T-helper 17 cell (primary cell): Measurements from ENCODE around the gene MAN2B2. TPM values are rescaled to one million over a fixed set of nuclear protein-coding genes. Genes with fewer than 3 reads are reported as not detected.
"Not testable (repeated sequence)": the region's sequence is repeated elsewhere in the genome, so short reads cannot be mapped to it uniquely, and the experiment has no call there.

Experiments
- ATAC-seq: fragments of 150-1000 bp; cut with Tn5 transposase; 2 replicates; pipeline ENCODE4 v1.10.0; 2021; ENCODE audit warnings: mild to moderate bottlenecking, moderate library complexity
- DNase-seq, 3 donors: peaks; one replicate each; pipeline versions ENCODE4 v3.0.0 to v3.0.0-alpha.2; 2020 to 2021
- H3K9me3 ChIP-seq: one replicate; pipeline ENCODE4 v1.7.0; 2013; ENCODE audit warnings: low read length, mild to moderate bottlenecking; ENCODE audit not compliant: control insufficient read depth, poor library complexity, severe bottlenecking
- H3K27ac Mint-ChIP-seq: one replicate; pipeline ENCODE4 v1.8.0; 2022; ENCODE audit warnings: mild to moderate bottlenecking, moderate library complexity, mixed read lengths
- H3K27me3 Mint-ChIP-seq: one replicate; pipeline ENCODE4 v1.8.0; 2022; ENCODE audit warnings: mixed read lengths
- H3K36me3 Mint-ChIP-seq: one replicate; pipeline ENCODE4 v1.8.0; 2022; ENCODE audit warnings: low read depth, mixed read lengths
- H3K4me1 Mint-ChIP-seq: one replicate; pipeline ENCODE4 v1.8.0; 2022; ENCODE audit warnings: mild to moderate bottlenecking, mixed read lengths
- H3K4me3 Mint-ChIP-seq: one replicate; pipeline ENCODE4 v1.8.0; 2022; ENCODE audit warnings: mild to moderate bottlenecking, moderate library complexity, mixed read lengths
- total RNA-seq, 4 donors: library from RNA in 2 of 4; stranded (reverse) in 2 of 4; gene quantifications; one replicate each; pipeline ENCODE4 v1.2.3 and lab custom pipeline; 2022 to 2026

MAN2B2 gene
- total RNA-seq, 2 donors from 2014 or later, result 27.0 to 34.9 TPM

DNA sequence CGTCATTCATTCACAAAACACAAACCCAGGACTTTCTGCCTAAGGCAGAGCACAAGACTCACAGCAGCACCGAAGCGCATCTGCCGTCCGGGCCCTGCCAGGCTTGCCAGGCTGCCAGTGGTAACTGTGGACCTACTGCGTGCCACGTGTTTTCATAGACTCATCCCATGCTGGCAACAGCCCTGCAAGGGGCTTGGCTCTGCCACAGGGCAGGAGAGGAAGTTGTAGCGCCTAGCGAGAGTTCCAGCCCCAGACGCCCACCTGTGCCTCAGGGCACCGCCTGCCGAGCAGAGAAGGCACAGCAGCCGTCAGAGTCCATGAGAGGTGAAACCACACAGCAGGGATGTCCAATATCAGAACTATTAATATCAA lies 46.6 kb downstream of the MAN2B2 start:
- H3K4me1 Mint-ChIP-seq, result no peaks in the 10 kb centered on the region
- DNase-seq (no peak), ATAC-seq (no peak)
- H3K27ac Mint-ChIP-seq, result peak overlapping the region; percentile 17
- no peak overlapping the region for H3K4me3 Mint-ChIP-seq
- H3K27me3 Mint-ChIP-seq, result no peaks in the 10 kb centered on the region
- H3K9me3 ChIP-seq, result no peaks in the 10 kb centered on the region
- peaks cover 5% of the 10 kb centered on the region for H3K36me3 Mint-ChIP-seq

DNA sequence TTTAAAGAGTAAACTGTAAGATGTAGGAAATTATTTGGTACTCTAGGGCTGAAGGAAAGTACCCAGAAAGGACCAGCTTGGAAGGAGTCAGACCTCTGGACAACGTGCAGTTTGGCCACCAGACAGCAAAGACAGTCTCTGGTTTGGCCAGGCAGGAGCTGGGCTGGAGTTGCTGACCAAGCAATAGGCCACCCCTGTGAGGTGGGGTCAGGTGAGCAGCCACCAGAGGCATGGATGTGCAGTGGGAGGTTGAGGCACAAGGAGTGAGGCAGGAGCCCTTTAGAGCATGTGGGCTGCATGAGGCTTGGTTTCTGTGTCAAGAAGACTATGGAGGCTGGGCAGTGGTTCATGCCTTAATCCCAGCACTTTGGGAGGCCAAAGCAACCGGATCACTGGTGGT lies 47.8 kb downstream of the MAN2B2 start:
- Mint-ChIP-seq H3K4me1 (no peaks in the 10 kb centered on the region), H3K36me3 (peaks cover 3% of the 10 kb centered on the region), H3K4me3 (no peak overlapping the region), H3K27ac (no peak overlapping the region), H3K27me3 (no peaks in the 10 kb centered on the region)
- DNase-seq (no peak), ATAC-seq (no peak)
- H3K9me3 ChIP-seq, result no peaks in the 10 kb centered on the region

DNA sequence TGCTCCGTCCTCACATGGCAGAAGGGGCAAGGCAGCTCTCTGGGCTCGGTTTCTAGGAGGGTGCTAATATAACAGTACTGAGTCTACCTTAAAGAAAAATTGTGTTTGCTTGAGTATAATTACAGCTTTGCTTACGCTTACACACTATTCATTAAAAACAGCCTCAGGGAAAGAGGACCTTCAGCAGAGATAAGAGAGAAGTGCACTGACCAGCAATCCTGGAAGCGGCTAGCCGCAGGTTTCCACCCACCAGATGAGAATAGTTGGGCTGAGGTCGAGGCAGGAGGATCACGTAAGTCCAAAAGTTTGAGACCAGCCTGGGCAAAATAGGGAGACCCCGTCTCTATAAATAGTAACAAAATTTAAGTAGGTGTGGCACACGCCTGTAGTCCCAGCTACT lies 50.3 kb downstream of the MAN2B2 start:
- DNase-seq (no peak), ATAC-seq (no peak)
- H3K4me1 Mint-ChIP-seq, result no peaks in the 10 kb centered on the region
- H3K4me3 Mint-ChIP-seq, result no peak overlapping the region
- H3K9me3 ChIP-seq, result no peaks in the 10 kb centered on the region
- H3K27me3 Mint-ChIP-seq, result no peaks in the 10 kb centered on the region
- H3K36me3 Mint-ChIP-seq, result no peaks in the 10 kb centered on the region
- H3K27ac Mint-ChIP-seq, result no peak overlapping the region

DNA sequence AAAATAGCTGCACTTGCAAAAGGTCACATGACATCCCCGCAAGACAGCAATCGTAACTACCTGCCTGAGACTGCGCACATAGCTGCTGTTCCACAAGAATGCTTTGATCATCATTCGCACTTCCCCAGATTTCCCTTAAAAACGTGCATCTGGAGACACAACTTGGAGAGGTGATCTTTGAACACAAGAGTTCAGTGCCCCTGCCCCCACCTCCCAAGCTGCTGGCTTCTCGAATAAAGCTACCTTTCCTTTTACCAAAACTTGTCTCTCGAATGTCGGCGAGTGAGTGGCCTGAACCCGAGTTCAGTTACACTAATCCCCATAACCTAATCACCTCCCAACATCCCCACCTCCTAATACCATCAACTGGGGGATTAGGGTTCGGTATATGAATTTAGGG lies 51.1 kb downstream of the MAN2B2 start:
- no peaks in the 10 kb centered on the region for H3K9me3 ChIP-seq
- Mint-ChIP-seq H3K4me1 (no peaks in the 10 kb centered on the region), H3K27me3 (no peaks in the 10 kb centered on the region), H3K4me3 (no peak overlapping the region), H3K36me3 (peaks cover 2% of the 10 kb centered on the region), H3K27ac (no peak overlapping the region)
- ATAC-seq, result no peak
- DNase-seq, result no peak

DNA sequence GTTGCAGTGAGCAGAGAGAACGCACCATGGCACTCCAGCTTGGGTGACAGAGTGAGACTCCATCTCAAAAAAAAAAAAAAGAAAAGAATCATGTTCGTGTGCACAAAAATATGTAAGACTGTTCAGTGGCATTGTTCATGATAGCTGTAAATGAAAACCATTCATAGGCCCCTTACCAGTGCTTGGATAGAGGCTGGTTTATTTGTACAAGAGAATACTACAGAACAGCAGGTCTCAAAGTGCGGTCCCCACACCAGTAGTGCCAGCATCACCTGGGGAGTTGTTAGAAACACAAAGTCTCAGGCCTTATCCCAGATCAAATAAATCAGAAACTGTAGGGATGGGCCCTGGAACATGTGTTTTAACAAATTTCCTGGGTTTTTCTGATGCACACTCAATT lies 52.8 kb downstream of the MAN2B2 start:
- Mint-ChIP-seq H3K4me3 (no peak overlapping the region), H3K4me1 (no peaks in the 10 kb centered on the region), H3K27me3 (no peaks in the 10 kb centered on the region), H3K36me3 (peaks cover 2% of the 10 kb centered on the region), H3K27ac (peak overlapping the region; percentile 72)
- H3K9me3 ChIP-seq, result no peaks in the 10 kb centered on the region
- DNase-seq, result no peak
- no peak for ATAC-seq

DNA sequence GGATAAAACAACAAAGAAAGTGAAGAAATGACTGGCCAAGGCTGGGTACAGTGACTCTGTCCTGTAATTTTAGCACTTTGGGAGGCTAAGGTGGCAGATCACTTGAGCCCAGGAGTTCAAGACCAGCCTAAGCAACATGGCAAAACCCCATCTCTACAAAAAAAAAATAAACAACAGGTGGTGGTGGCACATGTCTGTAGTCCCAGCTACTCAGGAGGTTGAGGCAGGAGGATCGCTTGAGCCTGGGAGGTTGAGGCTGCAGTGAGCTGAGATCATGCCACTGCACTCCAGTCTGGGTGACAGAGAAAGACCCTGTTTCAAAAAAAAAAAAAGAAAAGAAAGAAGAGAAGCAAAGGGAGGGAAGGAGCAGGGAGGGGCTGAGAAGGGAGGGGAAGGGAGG lies 53.5 kb downstream of the MAN2B2 start:
- not testable (repeated sequence) for ATAC-seq, H3K27me3 Mint-ChIP-seq, H3K9me3 ChIP-seq, H3K4me1 Mint-ChIP-seq, H3K36me3 Mint-ChIP-seq, DNase-seq, H3K4me3 Mint-ChIP-seq
- peak overlapping the region; percentile 72 for H3K27ac Mint-ChIP-seq

DNA sequence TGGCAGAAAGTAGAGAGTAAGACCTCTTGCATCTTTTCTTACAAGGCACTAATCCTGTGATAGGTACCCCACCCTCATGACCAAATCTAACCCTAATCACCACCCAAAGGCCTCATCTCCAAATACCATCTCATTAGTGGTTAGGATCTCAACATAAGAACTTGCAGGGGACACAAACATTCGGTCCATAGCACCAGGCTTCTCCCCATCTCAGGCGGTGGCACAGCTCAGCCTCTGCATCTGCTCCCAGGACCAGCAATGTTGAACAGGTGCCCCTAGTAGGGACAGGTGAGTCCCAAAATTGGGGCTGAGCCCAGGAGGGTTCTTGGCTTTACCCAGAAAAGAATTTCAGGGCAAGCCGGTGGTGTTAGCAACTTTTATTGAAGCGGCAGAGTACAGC lies 57.1 kb downstream of the MAN2B2 start:
- H3K36me3 Mint-ChIP-seq, result peaks cover 2% of the 10 kb centered on the region
- no peaks in the 10 kb centered on the region for H3K4me1 Mint-ChIP-seq
- DNase-seq, result no peak
- no peak overlapping the region for H3K27ac Mint-ChIP-seq
- no peak for ATAC-seq
- no peaks in the 10 kb centered on the region for H3K27me3 Mint-ChIP-seq
- no peak overlapping the region for H3K4me3 Mint-ChIP-seq
- no peaks in the 10 kb centered on the region for H3K9me3 ChIP-seq

DNA sequence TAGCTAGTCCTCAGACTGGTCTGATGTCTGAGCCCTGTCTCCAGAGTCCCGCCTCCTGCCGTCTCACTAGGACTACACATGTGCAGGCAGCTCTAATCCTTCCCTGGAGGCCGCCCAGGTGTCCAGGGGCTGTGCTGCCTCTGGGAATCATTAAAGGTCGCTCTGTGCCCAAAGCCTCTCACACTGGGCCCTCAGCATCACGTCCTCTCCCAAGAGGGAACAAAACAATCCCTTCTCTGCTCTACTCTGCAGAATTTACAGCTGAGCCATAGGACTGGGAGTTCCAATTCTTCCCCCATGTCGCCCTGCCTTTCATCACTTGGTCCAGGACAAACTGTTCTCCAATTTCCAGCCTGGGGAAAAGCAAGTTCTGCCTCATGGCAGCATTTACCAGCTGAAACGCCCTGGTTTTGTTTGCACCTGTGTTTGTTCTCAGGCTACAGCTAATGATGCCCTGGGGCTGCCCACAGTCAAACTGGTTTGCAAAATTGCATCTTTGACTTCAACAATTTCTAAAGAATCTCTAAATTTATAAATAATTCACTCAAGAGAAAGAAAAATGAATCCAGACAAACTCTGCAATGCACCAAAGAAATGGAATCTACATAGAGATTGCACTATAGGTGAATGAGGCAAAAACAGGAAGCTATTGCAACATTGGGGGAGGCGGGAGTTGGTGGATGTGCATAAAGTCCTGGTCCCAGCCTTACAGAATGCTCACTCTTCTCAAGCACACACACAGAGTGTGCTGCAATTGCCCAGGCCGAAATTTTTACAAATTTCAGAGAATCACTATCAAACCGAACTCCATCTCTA lies 58.3 kb downstream of the MAN2B2 start:
- Mint-ChIP-seq H3K4me1 (no peaks in the 10 kb centered on the region), H3K4me3 (no peak overlapping the region), H3K27me3 (no peaks in the 10 kb centered on the region), H3K36me3 (peaks cover 2% of the 10 kb centered on the region), H3K27ac (no peak overlapping the region)
- no peak for DNase-seq
- no peaks in the 10 kb centered on the region for H3K9me3 ChIP-seq
- no peak for ATAC-seq

DNA sequence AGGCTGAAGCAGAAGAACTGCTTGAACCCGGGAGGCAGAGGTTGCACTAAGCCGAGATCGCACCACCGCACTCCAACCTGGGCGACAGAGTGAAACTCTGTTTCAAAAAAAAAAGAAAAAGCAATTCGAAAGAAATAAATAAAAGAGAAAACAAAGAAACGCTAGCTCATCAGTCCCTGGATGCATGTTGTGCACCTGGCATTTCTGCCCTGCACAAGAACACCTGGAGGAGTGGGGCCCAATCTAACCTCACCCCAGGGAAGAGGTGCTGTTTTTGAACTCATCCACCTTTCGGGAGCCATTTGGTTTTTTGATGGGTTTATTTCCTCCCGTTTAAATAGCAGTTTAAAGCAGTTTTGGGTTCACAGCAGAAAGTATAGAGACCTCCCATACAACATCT lies 59.8 kb downstream of the MAN2B2 start:
- ATAC-seq (no peak), DNase-seq (no peak)
- no peak overlapping the region for H3K27ac Mint-ChIP-seq
- no peak overlapping the region for H3K4me3 Mint-ChIP-seq
- H3K36me3 Mint-ChIP-seq, result peaks cover 2% of the 10 kb centered on the region
- no peaks in the 10 kb centered on the region for H3K9me3 ChIP-seq
- H3K4me1 Mint-ChIP-seq, result no peaks in the 10 kb centered on the region
- no peaks in the 10 kb centered on the region for H3K27me3 Mint-ChIP-seq

DNA sequence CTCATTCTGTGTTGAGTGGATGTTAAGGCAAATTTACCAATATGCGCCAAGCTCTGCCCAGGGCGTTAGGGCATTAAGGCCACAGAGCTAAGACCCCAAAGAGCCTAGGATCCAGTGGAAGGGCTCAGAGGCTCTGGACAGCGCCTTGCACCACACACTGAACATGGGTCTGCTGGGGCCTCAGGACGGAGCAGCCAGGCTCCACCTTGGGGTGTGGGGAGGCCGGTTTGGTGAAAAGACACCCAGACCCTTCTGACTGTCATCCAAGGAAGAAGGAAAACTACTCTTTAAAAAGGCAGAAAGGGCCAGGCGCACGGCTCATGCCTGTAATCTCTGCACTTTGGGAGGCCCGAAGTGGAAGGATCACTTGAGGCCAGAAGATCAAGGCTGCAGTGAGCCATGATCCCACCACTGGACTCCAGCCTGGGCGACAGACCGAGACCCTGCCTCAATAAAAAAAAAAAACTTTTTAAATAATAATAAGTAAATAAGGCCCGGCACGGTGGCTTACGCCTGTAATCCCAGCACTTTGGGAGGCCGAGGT lies 64.2 kb downstream of the MAN2B2 start:
- Mint-ChIP-seq H3K4me3 (no peak overlapping the region), H3K27ac (peak overlapping the region; percentile 51), H3K36me3 (peaks cover 15% of the 10 kb centered on the region), H3K4me1 (peaks cover 35% of the 10 kb centered on the region), H3K27me3 (no peaks in the 10 kb centered on the region)
- ATAC-seq (no peak), DNase-seq (no peak)
- no peaks in the 10 kb centered on the region for H3K9me3 ChIP-seq

DNA sequence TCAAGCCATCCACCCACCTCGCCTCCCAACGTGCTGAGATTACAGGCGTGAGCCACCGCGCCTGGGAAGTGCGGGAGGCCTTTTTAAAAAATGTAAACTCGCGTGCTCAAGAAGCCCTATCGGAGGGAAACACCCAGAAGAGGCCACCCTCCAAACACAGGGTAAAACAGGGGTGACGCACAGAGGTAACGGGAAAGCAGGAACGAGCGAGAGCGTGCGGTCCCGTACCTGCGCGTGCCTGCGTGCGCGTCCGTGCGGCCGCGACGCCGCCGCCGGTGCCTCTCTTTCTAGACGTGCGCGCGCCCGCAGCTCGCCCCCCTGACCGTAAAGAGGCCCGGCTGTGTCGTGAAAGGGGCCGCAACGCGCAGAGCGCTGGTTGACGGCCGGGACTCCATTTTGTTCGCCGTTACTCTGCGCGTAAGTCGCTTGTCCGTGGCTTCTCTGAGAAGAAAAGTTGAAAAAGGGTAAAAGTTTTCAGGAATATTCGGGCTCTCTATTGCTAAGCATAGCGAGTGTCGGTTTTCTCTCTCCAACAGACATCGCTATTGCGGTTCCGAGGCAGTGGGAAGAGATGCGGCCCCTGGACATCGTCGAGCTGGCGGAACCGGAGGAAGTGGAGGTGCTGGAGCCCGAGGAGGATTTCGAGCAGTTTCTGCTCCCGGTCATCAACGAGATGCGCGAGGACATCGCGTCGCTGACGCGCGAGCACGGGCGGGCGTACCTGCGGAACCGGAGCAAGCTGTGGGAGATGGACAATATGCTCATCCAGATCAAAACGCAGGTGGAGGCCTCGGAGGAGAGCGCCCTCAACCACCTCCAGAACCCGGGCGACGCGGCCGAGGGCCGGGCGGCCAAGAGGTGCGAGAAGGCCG lies 65.5 kb downstream of the MAN2B2 start, which contains the start of gene MRFAP1:
Gene MRFAP1, plus strand, starts transcription at position 394 of the 872 bp plus-strand sequence. Its CDS starts 178 bp downstream, at position 572.
- H3K4me3 Mint-ChIP-seq, result peak within 1 kb of the TSS; percentile 100
- H3K27me3 Mint-ChIP-seq, result no peaks in the 10 kb centered on the region
- DNase-seq (peak; percentile 91 to 92 (median 91)), ATAC-seq (peak; percentile 84)
- H3K27ac Mint-ChIP-seq, result peak within 1 kb of the TSS; percentile 100
- no peaks in the 10 kb centered on the region for H3K9me3 ChIP-seq
- peaks cover 35% of the 10 kb centered on the region for H3K4me1 Mint-ChIP-seq
- H3K36me3 Mint-ChIP-seq, result peaks cover 15% of the 10 kb centered on the region

DNA sequence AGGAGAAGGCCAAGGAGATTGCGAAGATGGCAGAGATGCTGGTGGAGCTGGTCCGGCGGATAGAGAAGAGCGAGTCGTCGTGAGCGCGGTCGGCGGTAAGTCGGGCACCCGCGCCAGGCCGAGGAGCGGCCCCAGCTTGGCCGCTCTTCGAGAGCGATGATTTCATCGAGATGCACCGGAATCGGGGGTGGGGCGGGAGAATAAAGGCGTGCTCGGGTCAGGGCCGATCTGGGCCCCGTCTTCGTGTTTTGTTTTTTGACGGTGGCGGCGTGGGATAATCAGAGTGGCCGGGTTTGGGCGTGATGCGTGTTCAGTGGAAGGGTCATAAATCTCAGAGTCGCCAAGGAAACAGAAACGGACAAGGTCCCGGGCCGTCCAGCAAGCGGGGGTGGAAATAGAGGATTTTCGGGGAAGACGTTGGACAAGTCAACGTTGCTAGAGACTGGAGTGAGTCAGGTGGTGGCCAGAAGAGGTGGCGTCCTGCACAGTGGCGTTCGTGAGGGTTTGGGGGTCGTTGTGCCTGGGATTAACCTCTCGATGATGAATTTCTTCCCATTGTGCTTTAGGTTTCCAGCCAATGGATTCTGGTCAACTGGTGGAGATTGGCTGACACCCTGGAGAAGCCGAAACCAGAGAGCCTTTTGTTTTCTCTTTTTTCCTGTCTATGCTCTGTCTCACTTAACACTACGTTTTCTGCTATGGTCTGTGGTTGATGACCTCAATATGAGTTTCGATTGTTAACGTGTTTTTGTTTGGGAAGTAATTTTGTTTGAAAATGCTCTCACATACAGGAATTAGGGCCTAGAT lies 66.4 kb downstream of the MAN2B2 start:
- Mint-ChIP-seq H3K4me1 (peaks cover 35% of the 10 kb centered on the region), H3K36me3 (peaks cover 15% of the 10 kb centered on the region)

DNA sequence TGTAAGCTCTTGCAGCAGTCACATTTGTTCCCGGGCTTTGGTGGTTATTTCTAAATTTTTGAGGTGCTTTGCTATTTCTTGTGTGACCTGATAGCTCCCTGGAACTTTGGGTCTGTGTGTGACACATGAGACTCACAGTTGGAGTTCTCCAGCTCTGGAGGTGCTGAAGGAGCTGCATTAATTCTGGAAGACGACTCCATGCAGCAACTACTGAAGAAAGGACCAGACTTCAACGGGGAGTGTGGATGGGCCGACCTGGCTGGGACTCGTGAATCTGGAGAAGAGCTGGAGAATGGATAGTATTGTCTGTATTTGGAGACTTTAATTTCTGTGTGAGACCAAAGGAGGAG lies 67.0 kb downstream of the MAN2B2 start:
- DNase-seq, result no peak
- peak overlapping the region; percentile 100 for H3K27ac Mint-ChIP-seq
- no peaks in the 10 kb centered on the region for H3K27me3 Mint-ChIP-seq
- no peak for ATAC-seq
- H3K36me3 Mint-ChIP-seq, result peaks cover 15% of the 10 kb centered on the region
- peak overlapping the region; percentile 100 for H3K4me3 Mint-ChIP-seq
- peaks cover 35% of the 10 kb centered on the region for H3K4me1 Mint-ChIP-seq
- no peaks in the 10 kb centered on the region for H3K9me3 ChIP-seq

More for the DNA sequence above, 66.4 kb downstream of the MAN2B2 start:
- Mint-ChIP-seq H3K4me3 (peak overlapping the region; percentile 100), H3K27ac (peak overlapping the region; percentile 100), H3K27me3 (no peaks in the 10 kb centered on the region)
- DNase-seq (peak; percentile 36 to 44 (median 37)), ATAC-seq (peak; percentile 41)
- no peaks in the 10 kb centered on the region for H3K9me3 ChIP-seq
